WTC11 (cell line): Measurements from ENCODE around the gene UFC1. TPM values are rescaled to one million over a fixed set of nuclear protein-coding genes. Genes with fewer than 3 reads are reported as not detected.

Experiments used
- ATAC-seq: fragments of 200-7000 bp; cut with Tn5 transposase; 2 replicates; pipeline ENCODE4 v1.10.0; 2021; ENCODE audit warnings: mild to moderate bottlenecking, moderate library complexity
- CTCF ChIA-PET: fragments of 300-600 bp; sonication (Branson Sonifier 250); formaldehyde crosslinking; loops from one replicate; lab custom pipeline; 2021; ENCODE audit warnings: antibody characterized with exemption; lab: Charles Lee
- POLR2A ChIA-PET: fragments of 350-600 bp; sonication (Branson Sonifier 250); formaldehyde crosslinking; loops from one replicate; lab custom pipeline; 2021; ENCODE audit warnings: antibody characterized with exemption; lab: Charles Lee
- DNase-seq: peaks from one replicate; pipeline ENCODE4 v3.0.0; 2021; ENCODE audit warnings: low spot score
- H3K27ac Mint-ChIP-seq: 2 replicates; pipeline ENCODE4 v1.8.0; 2021; ENCODE audit warnings: mixed read lengths
- H3K27me3 Mint-ChIP-seq: 2 replicates; pipeline ENCODE4 v1.8.0; 2021; ENCODE audit warnings: low read depth, mild to moderate bottlenecking, moderate library complexity, mixed read lengths
- H3K36me3 Mint-ChIP-seq: 2 replicates; pipeline ENCODE4 v1.8.0; 2021; ENCODE audit warnings: mixed read lengths
- H3K4me1 Mint-ChIP-seq: 2 replicates; pipeline ENCODE4 v1.8.0; 2022; ENCODE audit warnings: mixed read lengths
- H3K4me3 Mint-ChIP-seq: 2 replicates; pipeline ENCODE4 v1.8.0; 2021; ENCODE audit warnings: mild to moderate bottlenecking, moderate library complexity, mixed read lengths
- H3K9me3 Mint-ChIP-seq: 2 replicates; pipeline ENCODE4 v1.8.0; 2021; ENCODE audit warnings: mixed read lengths
- CTCF ChIP-seq: fragments of 200-600 bp; IDR thresholded peaks from 2 replicates; pipeline ENCODE4 v1.8.0; 2022; ENCODE audit warnings: antibody characterized with exemption
- ERG ChIP-seq: fragments of 250-450 bp; sonication (Bioruptor Pico); IDR thresholded peaks from 2 replicates; pipeline ENCODE4 v1.8.0; 2021; ENCODE audit warnings: mild to moderate bottlenecking
- ESRRA ChIP-seq: sonication (generic); formaldehyde crosslinking; IDR thresholded peaks from 2 replicates; pipeline ENCODE4 v1.8.1; 2022; ENCODE audit warnings: mild to moderate bottlenecking, missing genetic modification reagents, borderline replicate concordance
- FOXP1 ChIP-seq: sonication (generic); formaldehyde crosslinking; IDR thresholded peaks from 2 replicates; pipeline ENCODE4 v1.8.0; 2022; ENCODE audit warnings: missing genetic modification reagents, mild to moderate bottlenecking, moderate library complexity, borderline replicate concordance
- IRF2 ChIP-seq: sonication (generic); formaldehyde crosslinking; IDR thresholded peaks from 2 replicates; pipeline ENCODE4 v1.8.0; 2022; ENCODE audit warnings: low read depth, missing genetic modification reagents, borderline replicate concordance
- NFATC4 ChIP-seq: fragments of 250-450 bp; sonication (Bioruptor Pico); IDR thresholded peaks from 2 replicates; pipeline ENCODE4 v1.9.0; 2021; ENCODE audit warnings: mild to moderate bottlenecking
- NFYB ChIP-seq: sonication (generic); formaldehyde crosslinking; conservative IDR thresholded peaks from 2 replicates; pipeline ENCODE4 v1.8.0; 2022; ENCODE audit warnings: low read depth, missing genetic modification reagents
- NR1H2 ChIP-seq: sonication (generic); formaldehyde crosslinking; IDR thresholded peaks from 2 replicates; pipeline ENCODE4 v1.9.0; 2021; ENCODE audit warnings: mild to moderate bottlenecking, moderate library complexity, missing genetic modification reagents
- NR3C1 ChIP-seq: sonication (generic); formaldehyde crosslinking; conservative IDR thresholded peaks from 2 replicates; pipeline ENCODE4 v1.8.1; 2023; ENCODE audit warnings: low read depth, mild to moderate bottlenecking, missing genetic modification reagents
- PRRX2 ChIP-seq: fragments of 250-450 bp; sonication (Bioruptor Pico); IDR thresholded peaks from 2 replicates; pipeline ENCODE4 v1.8.0; 2021; ENCODE audit warnings: mild to moderate bottlenecking
- RORB ChIP-seq: fragments of 250-450 bp; sonication (Bioruptor Pico); IDR thresholded peaks from 2 replicates; pipeline ENCODE4 v1.9.0; 2021; ENCODE audit warnings: mild to moderate bottlenecking
- STAT6 ChIP-seq: sonication (generic); formaldehyde crosslinking; conservative IDR thresholded peaks from 2 replicates; pipeline ENCODE4 v1.8.1; 2023; ENCODE audit warnings: mild to moderate bottlenecking, low read depth, missing genetic modification reagents, moderate library complexity
- ZBTB21 ChIP-seq: sonication (generic); formaldehyde crosslinking; IDR thresholded peaks from 2 replicates; pipeline ENCODE4 v1.8.1; 2023; ENCODE audit warnings: mild to moderate bottlenecking, missing genetic modification reagents, borderline replicate concordance
- ZNF263 ChIP-seq: sonication (generic); formaldehyde crosslinking; IDR thresholded peaks from 2 replicates; pipeline ENCODE4 v1.8.1; 2022; ENCODE audit warnings: low read depth, mild to moderate bottlenecking, moderate library complexity, missing genetic modification reagents
- ZNF281 ChIP-seq: sonication (generic); formaldehyde crosslinking; IDR thresholded peaks from 2 replicates; pipeline ENCODE4 v1.8.0; 2023; ENCODE audit warnings: mild to moderate bottlenecking, missing genetic modification reagents
- ZNF317 ChIP-seq: sonication (generic); formaldehyde crosslinking; IDR thresholded peaks from 2 replicates; pipeline ENCODE4 v1.8.1; 2023; ENCODE audit warnings: low read depth, mild to moderate bottlenecking, moderate library complexity, missing genetic modification reagents, borderline replicate concordance
- total RNA-seq: library from RNA; stranded (reverse); gene quantifications from 3 replicates; pipeline ENCODE4 v1.2.3, GENCODE V29; 2021
- TF ChIP-seq, protein P1 (sequence below): fragments of 250-450 bp; sonication (Bioruptor Pico); IDR thresholded peaks from 2 replicates; pipeline ENCODE4 v2.1.2; 2022; ENCODE audit warnings: mild to moderate bottlenecking, moderate library complexity
- TF ChIP-seq, protein P2 (sequence below): fragments of 250-450 bp; sonication (Bioruptor Pico); IDR thresholded peaks from 2 replicates; pipeline ENCODE4 v1.9.0; 2021; ENCODE audit warnings: mild to moderate bottlenecking, borderline replicate concordance

Gene UFC1
- total RNA-seq, 1 experiment from 2014 or later = 56.2 TPM

DNA sequence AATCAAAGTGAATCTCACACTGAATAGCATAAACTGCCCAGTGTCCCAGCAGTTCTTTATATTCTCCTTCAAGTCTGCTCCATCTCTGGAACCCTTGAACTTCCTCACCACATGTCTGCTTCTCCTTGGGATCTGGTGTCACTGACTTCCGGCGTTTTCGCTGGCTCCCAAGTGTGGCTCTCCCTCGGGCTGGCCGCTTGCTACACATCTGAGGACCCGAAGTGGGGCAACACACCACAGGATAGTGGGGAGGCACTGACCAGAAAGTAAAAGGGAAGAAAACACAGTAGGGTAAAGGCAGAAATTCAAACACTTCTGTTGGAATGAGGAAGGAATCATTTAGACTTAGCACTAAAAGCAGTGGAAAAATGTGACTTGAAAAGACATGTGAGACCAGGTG lies 30.8 kb upstream of the UFC1 start:
- CTCF ChIA-PET = no interaction called here
- TF ChIP-seq ERG = no peak
- TF ChIP-seq CTCF = no peak
- no peak for TF ChIP-seq ESRRA (CRISPR knock-in tag)
- no peak for TF ChIP-seq RORB
- no peak for TF ChIP-seq ZNF281 (CRISPR knock-in tag)
- TF ChIP-seq STAT6 (CRISPR knock-in tag) = no peak
- TF ChIP-seq FOXP1 = no peak
- TF ChIP-seq NR1H2 = no peak
- TF ChIP-seq, protein P1, sequence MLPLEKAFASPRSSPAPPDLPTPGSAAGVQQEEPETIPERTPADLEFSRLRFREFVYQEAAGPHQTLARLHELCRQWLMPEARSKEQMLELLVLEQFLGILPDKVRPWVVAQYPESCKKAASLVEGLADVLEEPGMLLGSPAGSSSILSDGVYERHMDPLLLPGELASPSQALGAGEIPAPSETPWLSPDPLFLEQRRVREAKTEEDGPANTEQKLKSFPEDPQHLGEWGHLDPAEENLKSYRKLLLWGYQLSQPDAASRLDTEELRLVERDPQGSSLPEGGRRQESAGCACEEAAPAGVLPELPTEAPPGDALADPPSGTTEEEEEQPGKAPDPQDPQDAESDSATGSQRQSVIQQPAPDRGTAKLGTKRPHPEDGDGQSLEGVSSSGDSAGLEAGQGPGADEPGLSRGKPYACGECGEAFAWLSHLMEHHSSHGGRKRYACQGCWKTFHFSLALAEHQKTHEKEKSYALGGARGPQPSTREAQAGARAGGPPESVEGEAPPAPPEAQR (CRISPR knock-in tag) = no peak
- TF ChIP-seq ZNF263 (CRISPR knock-in tag) = no peak
- no peak for TF ChIP-seq IRF2 (CRISPR knock-in tag)
- no peak for TF ChIP-seq NFYB
- TF ChIP-seq NR3C1 (CRISPR knock-in tag) = no peak
- no peak for TF ChIP-seq ZNF317 (CRISPR knock-in tag)
- no peak for TF ChIP-seq ZBTB21 (CRISPR knock-in tag)
- no peak for TF ChIP-seq PRRX2 (CRISPR knock-in tag)
- TF ChIP-seq, protein P2, sequence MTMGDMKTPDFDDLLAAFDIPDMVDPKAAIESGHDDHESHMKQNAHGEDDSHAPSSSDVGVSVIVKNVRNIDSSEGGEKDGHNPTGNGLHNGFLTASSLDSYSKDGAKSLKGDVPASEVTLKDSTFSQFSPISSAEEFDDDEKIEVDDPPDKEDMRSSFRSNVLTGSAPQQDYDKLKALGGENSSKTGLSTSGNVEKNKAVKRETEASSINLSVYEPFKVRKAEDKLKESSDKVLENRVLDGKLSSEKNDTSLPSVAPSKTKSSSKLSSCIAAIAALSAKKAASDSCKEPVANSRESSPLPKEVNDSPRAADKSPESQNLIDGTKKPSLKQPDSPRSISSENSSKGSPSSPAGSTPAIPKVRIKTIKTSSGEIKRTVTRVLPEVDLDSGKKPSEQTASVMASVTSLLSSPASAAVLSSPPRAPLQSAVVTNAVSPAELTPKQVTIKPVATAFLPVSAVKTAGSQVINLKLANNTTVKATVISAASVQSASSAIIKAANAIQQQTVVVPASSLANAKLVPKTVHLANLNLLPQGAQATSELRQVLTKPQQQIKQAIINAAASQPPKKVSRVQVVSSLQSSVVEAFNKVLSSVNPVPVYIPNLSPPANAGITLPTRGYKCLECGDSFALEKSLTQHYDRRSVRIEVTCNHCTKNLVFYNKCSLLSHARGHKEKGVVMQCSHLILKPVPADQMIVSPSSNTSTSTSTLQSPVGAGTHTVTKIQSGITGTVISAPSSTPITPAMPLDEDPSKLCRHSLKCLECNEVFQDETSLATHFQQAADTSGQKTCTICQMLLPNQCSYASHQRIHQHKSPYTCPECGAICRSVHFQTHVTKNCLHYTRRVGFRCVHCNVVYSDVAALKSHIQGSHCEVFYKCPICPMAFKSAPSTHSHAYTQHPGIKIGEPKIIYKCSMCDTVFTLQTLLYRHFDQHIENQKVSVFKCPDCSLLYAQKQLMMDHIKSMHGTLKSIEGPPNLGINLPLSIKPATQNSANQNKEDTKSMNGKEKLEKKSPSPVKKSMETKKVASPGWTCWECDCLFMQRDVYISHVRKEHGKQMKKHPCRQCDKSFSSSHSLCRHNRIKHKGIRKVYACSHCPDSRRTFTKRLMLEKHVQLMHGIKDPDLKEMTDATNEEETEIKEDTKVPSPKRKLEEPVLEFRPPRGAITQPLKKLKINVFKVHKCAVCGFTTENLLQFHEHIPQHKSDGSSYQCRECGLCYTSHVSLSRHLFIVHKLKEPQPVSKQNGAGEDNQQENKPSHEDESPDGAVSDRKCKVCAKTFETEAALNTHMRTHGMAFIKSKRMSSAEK (CRISPR knock-in tag) = no peak
- no peak for TF ChIP-seq NFATC4
- H3K36me3 Mint-ChIP-seq = peaks cover 69% of the 10 kb centered on the region
- POLR2A ChIA-PET = no interaction called here
- ATAC-seq = no peak
- no peaks in the 10 kb centered on the region for H3K27me3 Mint-ChIP-seq
- DNase-seq = no peak
- no peak overlapping the region; the same call in 1 of the 2 replicates for H3K27ac Mint-ChIP-seq
- no peak overlapping the region for H3K4me3 Mint-ChIP-seq
- H3K9me3 Mint-ChIP-seq = no peaks in the 10 kb centered on the region
- peaks cover 17% of the 10 kb centered on the region for H3K4me1 Mint-ChIP-seq
